ENCODE results near the gene MRPL3. TPM values are rescaled to one million over a fixed set of nuclear protein-coding genes. Genes with fewer than 3 reads are reported as not detected.
A peak's percentile ranks its signal among the peaks of the same experiment; 100 is the strongest.

Gene MRPL3
- total RNA-seq, 1 experiment from 2014 or later, result 237 TPM

GRCh38 chr3:131494706-131495105 is 8.1 kb downstream of the MRPL3 start:
- no peak for DNase-seq (ENCODE audit: low read depth)

GRCh38 chr3:131491775-131492174 is 11.0 kb downstream of the MRPL3 start:
- peak; percentile 5 for DNase-seq (ENCODE audit: low read depth)

GRCh38 chr3:131491084-131491483 is 11.7 kb downstream of the MRPL3 start:
- no peak for DNase-seq (ENCODE audit: low read depth)

- DNase-seq (ENCODE audit: low read depth), result peak; percentile 3
These were observed 16.2 kb downstream of the MRPL3 start for GRCh38 chr3:131486545-131486944.

- DNase-seq (ENCODE audit: low read depth), result no peak
These were observed 17.7 kb downstream of the MRPL3 start for GRCh38 chr3:131485119-131485518.

- DNase-seq (ENCODE audit: low read depth), result no peak
These were observed 18.2 kb downstream of the MRPL3 start for GRCh38 chr3:131484496-131485111.

- DNase-seq (ENCODE audit: low read depth), result no peak
These were observed 22.7 kb downstream of the MRPL3 start for GRCh38 chr3:131480116-131480515.

GRCh38 chr3:131477813-131478212 is 25.0 kb downstream of the MRPL3 start:
- no peak for DNase-seq (ENCODE audit: low read depth)

- no peak for DNase-seq (ENCODE audit: low read depth)
These were observed 28.7 kb downstream of the MRPL3 start for GRCh38 chr3:131474115-131474514.

GRCh38 chr3:131470377-131470776 is 32.4 kb downstream of the MRPL3 start:
- DNase-seq (ENCODE audit: low read depth), result no peak

- no peak for DNase-seq (ENCODE audit: low read depth)
These were observed 44.1 kb downstream of the MRPL3 start for GRCh38 chr3:131458653-131459052.

- DNase-seq (ENCODE audit: low read depth), result no peak
These were observed 45.6 kb downstream of the MRPL3 start for GRCh38 chr3:131457220-131457619.

GRCh38 chr3:131454501-131454900 is 48.3 kb downstream of the MRPL3 start:
- DNase-seq (ENCODE audit: low read depth), result peak; percentile 12

- DNase-seq (ENCODE audit: low read depth), result no peak
These were observed 49.2 kb downstream of the MRPL3 start for GRCh38 chr3:131453533-131453932.

GRCh38 chr3:131447349-131447748 is 55.4 kb downstream of the MRPL3 start:
- no peak for DNase-seq (ENCODE audit: low read depth)

- no peak for DNase-seq (ENCODE audit: low read depth)
These were observed 58.6 kb downstream of the MRPL3 start for GRCh38 chr3:131444180-131444579.

GRCh38 chr3:131439084-131439483 is 63.7 kb downstream of the MRPL3 start:
- no peak for DNase-seq (ENCODE audit: low read depth)

GRCh38 chr3:131435000-131435399 is 67.8 kb downstream of the MRPL3 start:
- DNase-seq (ENCODE audit: low read depth), result no peak

- no peak for DNase-seq (ENCODE audit: low read depth)
These were observed 70.3 kb downstream of the MRPL3 start for GRCh38 chr3:131432441-131432840.

GRCh38 chr3:131431754-131432153 is 71.0 kb downstream of the MRPL3 start:
- DNase-seq (ENCODE audit: low read depth), result no peak

GRCh38 chr3:131427226-131427625 is 75.5 kb downstream of the MRPL3 start:
- no peak for DNase-seq (ENCODE audit: low read depth)

- no peak for DNase-seq (ENCODE audit: low read depth)
These were observed 80.7 kb downstream of the MRPL3 start for GRCh38 chr3:131421957-131422498.

GRCh38 chr3:131421301-131421700 is 81.5 kb downstream of the MRPL3 start:
- no peak for DNase-seq (ENCODE audit: low read depth)

- DNase-seq (ENCODE audit: low read depth), result no peak
These were observed 85.0 kb downstream of the MRPL3 start for GRCh38 chr3:131417751-131418150.
